ENCODE results near the gene PRR11. TPM values are rescaled to one million over a fixed set of nuclear protein-coding genes. Genes with fewer than 3 reads are reported as not detected.

The PRR11 gene
- total RNA-seq (2022; extraction: Qiagen RNA extraction; ENCODE audit: low read depth): 45.6 to 58.7 TPM (median 56.4 TPM) in 5 replicates

GRCh38 chr17:59155439-59156177 lies at the start of gene PRR11:
PRR11 (plus strand) TSS chr17:59155746; CDS start chr17:59169753, 14,007 bp downstream.

GRCh38 chr17:59106463-59107305 lies 48.9 kb upstream of the PRR11 start, which contains the start of gene TRIM37:
TRIM37 (minus strand) TSS chr17:59106880; CDS start chr17:59106461, 419 bp downstream.

GRCh38 chr17:59154721-59155438 lies 666 bp upstream of the PRR11 start, which contains the start of gene SKA2:
SKA2 (minus strand) TSS chr17:59155186; CDS start chr17:59155163, 23 bp downstream.

GRCh38 chr17:59220328-59221158 lies 65.0 kb downstream of the PRR11 start, which contains the start of gene GDPD1:
GDPD1 (plus strand) TSS chr17:59220511; CDS start chr17:59220610, 99 bp downstream.

Other genes starting within 250 kb of the PRR11 start
- gene TRIM37, start 48.9 kb upstream of the PRR11 start, total RNA-seq (2022; extraction: Qiagen RNA extraction; ENCODE audit: low read depth): 20.6 to 26.2 TPM (median 22.2 TPM) in 5 replicates
- gene SKA2, start 560 bp upstream of the PRR11 start, total RNA-seq (2022; extraction: Qiagen RNA extraction; ENCODE audit: low read depth): 93.8 to 164 TPM (median 96.3 TPM) in 5 replicates
- gene SMG8, start 54.3 kb downstream of the PRR11 start, total RNA-seq (2022; extraction: Qiagen RNA extraction; ENCODE audit: low read depth): 26.4 to 32.7 TPM (median 27.9 TPM) in 5 replicates
- gene GDPD1, start 64.8 kb downstream of the PRR11 start, total RNA-seq (2022; extraction: Qiagen RNA extraction; ENCODE audit: low read depth): 0.81 to 1.3 TPM (median 0.98 TPM) in 5 replicates
- gene YPEL2, start 175.9 kb downstream of the PRR11 start, total RNA-seq (2022; extraction: Qiagen RNA extraction; ENCODE audit: low read depth): 1.6 to 3.4 TPM (median 3.2 TPM) in 5 replicates

Data from A549 treated with CpdA at 1 μM for 4 hours (cell line).